HepG2 (cell line): ENCODE data around the gene FAM53B. TPM values are rescaled to one million over a fixed set of nuclear protein-coding genes. Genes with fewer than 3 reads are reported as not detected.

Experiments used
- BCLAF1 ChIP-seq: fragments of 450-650 bp; IDR thresholded peaks from 2 replicates; pipeline ENCODE4 v1.6.1; 2017; ENCODE audit warnings: mild to moderate bottlenecking
- ZNF12 ChIP-seq: sonication (generic); formaldehyde crosslinking; IDR thresholded peaks from 2 replicates; pipeline ENCODE4 v1.5.0; 2020; ENCODE audit warnings: missing genetic modification reagents
- ZNF136 ChIP-seq: sonication (generic); formaldehyde crosslinking; IDR thresholded peaks from 2 replicates; pipeline ENCODE4 v1.8.1; 2022; ENCODE audit warnings: low read depth, mild to moderate bottlenecking, moderate library complexity, missing genetic modification reagents
- ZNF143 ChIP-seq: sonication (generic); formaldehyde crosslinking; IDR thresholded peaks from 2 replicates; pipeline ENCODE4 v1.4.0; 2020; ENCODE audit warnings: missing genetic modification reagents
- polyA plus RNA-seq, 8 experiments: library from polyadenylated mRNA; depleted of rRNA in 3 of 8; stranded (reverse) in 7 of 8; unstranded in 1 of 8; fragments of >200 nt; fragmentation: Illumina TruSeq in 4 of 8; extraction: Trizol in 4 of 8; gene quantifications; 2 replicates each; pipeline versions ENCODE4 v1.2.1 to v1.2.3, GENCODE V29; 2011 to 2016; ENCODE audit warnings: low read depth in 4 of 8, missing spikeins in 1 of 8, mixed read lengths in 1 of 8; ENCODE audit not compliant: insufficient read depth in 1 of 8
- total RNA-seq, 5 experiments: library from RNA; depleted of rRNA; stranded (reverse); fragments of >200 nt; fragmentation: Illumina TruSeq; extraction: Trizol; gene quantifications; 2 replicates each; pipeline ENCODE4 v1.2.3, GENCODE V29; 2016; ENCODE audit warnings: low read depth in 1 of 5
- TF ChIP-seq, protein P1 (sequence below): sonication (generic); formaldehyde crosslinking; IDR thresholded peaks from 2 replicates; pipeline ENCODE4 v1.4.0; 2020; ENCODE audit warnings: missing genetic modification reagents, borderline replicate concordance
- TF ChIP-seq, protein P2 (sequence below): sonication (generic); formaldehyde crosslinking; IDR thresholded peaks from 2 replicates; pipeline ENCODE4 v1.4.0; 2020; ENCODE audit warnings: low read depth, missing genetic modification reagents
- TF ChIP-seq, protein P3 (sequence below): IDR thresholded peaks from 2 replicates; pipeline ENCODE4 v1.4.0; 2020; ENCODE audit warnings: mild to moderate bottlenecking, missing genetic modification reagents
- TF ChIP-seq, protein P4 (sequence below): IDR thresholded peaks from 2 replicates; pipeline ENCODE4 v1.6.1; 2016; ENCODE audit warnings: missing compliant biosample characterization, missing genetic modification reagents, borderline replicate concordance

FAM53B gene
- total and polyA plus RNA-seq, 2 of the 13 experiments (the other 11 are each of a cell fraction or from before 2014, with no cell fraction given), result 6.4 to 19.3 TPM

DNA sequence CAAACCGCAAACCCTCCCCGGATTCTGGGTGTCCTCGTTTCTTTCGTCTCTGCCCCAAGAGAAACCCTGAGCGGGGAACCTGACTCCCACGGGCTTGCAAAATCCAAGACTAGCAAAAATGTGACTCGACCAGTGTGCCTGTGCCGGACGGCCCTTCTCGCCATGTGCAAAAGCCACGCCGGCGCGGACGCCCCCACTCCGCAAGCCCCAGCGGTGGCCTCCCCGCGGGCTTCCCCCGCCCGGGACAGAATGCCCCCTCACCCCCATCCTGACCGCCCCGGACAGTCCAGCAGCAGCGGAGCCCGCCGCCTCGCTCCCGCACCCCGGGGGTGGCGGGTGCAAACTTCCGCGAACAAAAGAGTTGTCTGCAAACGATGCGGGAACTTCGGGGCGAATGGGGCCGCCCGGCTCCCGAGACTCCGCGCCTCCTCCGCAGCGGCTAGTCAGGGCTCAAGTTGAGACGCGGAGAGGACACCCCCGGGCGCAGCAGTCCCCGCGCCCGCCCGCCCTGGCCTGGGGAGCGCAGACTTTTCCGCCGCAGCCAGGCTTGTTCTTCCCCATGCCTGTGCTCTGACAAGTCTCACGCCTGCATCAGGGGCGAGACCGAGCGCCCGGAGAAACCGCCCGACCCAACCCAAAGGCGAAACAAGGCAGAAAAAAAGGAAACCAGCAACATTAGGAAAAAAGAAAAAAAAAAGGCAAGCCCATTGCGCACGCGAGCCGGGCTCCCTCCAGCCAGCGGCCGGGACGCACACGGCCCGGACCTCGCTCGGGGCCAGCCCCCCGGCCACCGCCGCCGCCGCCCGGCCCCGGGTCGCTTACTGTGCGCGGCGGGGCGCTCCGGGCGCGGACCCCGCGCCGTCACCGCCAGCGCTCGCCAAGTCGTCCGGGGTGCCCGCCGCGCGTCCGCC lies 732 bp downstream of the FAM53B start (continued):
- TF ChIP-seq, protein P1, sequence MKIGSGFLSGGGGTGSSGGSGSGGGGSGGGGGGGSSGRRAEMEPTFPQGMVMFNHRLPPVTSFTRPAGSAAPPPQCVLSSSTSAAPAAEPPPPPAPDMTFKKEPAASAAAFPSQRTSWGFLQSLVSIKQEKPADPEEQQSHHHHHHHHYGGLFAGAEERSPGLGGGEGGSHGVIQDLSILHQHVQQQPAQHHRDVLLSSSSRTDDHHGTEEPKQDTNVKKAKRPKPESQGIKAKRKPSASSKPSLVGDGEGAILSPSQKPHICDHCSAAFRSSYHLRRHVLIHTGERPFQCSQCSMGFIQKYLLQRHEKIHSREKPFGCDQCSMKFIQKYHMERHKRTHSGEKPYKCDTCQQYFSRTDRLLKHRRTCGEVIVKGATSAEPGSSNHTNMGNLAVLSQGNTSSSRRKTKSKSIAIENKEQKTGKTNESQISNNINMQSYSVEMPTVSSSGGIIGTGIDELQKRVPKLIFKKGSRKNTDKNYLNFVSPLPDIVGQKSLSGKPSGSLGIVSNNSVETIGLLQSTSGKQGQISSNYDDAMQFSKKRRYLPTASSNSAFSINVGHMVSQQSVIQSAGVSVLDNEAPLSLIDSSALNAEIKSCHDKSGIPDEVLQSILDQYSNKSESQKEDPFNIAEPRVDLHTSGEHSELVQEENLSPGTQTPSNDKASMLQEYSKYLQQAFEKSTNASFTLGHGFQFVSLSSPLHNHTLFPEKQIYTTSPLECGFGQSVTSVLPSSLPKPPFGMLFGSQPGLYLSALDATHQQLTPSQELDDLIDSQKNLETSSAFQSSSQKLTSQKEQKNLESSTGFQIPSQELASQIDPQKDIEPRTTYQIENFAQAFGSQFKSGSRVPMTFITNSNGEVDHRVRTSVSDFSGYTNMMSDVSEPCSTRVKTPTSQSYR (CRISPR knock-in tag), result no peak
- TF ChIP-seq ZNF12 (CRISPR knock-in tag) (no peak), ZNF143 (CRISPR knock-in tag) (no peak), ZNF136 (no peak), BCLAF1 (no peak)
- TF ChIP-seq, protein P2, sequence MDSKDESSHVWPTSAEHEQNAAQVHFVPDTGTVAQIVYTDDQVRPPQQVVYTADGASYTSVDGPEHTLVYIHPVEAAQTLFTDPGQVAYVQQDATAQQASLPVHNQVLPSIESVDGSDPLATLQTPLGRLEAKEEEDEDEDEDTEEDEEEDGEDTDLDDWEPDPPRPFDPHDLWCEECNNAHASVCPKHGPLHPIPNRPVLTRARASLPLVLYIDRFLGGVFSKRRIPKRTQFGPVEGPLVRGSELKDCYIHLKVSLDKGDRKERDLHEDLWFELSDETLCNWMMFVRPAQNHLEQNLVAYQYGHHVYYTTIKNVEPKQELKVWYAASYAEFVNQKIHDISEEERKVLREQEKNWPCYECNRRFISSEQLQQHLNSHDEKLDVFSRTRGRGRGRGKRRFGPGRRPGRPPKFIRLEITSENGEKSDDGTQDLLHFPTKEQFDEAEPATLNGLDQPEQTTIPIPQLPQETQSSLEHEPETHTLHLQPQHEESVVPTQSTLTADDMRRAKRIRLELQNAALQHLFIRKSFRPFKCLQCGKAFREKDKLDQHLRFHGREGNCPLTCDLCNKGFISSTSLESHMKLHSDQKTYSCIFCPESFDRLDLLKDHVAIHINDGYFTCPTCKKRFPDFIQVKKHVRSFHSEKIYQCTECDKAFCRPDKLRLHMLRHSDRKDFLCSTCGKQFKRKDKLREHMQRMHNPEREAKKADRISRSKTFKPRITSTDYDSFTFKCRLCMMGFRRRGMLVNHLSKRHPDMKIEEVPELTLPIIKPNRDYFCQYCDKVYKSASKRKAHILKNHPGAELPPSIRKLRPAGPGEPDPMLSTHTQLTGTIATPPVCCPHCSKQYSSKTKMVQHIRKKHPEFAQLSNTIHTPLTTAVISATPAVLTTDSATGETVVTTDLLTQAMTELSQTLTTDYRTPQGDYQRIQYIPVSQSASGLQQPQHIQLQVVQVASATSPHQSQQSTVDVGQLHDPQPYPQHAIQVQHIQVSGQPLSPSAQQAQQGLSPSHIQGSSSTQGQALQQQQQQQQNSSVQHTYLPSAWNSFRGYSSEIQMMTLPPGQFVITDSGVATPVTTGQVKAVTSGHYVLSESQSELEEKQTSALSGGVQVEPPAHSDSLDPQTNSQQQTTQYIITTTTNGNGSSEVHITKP (CRISPR knock-in tag), result 0 out of 2 replicates have a peak, but pooled peaks have one; percentile 14
- TF ChIP-seq, protein P3, sequence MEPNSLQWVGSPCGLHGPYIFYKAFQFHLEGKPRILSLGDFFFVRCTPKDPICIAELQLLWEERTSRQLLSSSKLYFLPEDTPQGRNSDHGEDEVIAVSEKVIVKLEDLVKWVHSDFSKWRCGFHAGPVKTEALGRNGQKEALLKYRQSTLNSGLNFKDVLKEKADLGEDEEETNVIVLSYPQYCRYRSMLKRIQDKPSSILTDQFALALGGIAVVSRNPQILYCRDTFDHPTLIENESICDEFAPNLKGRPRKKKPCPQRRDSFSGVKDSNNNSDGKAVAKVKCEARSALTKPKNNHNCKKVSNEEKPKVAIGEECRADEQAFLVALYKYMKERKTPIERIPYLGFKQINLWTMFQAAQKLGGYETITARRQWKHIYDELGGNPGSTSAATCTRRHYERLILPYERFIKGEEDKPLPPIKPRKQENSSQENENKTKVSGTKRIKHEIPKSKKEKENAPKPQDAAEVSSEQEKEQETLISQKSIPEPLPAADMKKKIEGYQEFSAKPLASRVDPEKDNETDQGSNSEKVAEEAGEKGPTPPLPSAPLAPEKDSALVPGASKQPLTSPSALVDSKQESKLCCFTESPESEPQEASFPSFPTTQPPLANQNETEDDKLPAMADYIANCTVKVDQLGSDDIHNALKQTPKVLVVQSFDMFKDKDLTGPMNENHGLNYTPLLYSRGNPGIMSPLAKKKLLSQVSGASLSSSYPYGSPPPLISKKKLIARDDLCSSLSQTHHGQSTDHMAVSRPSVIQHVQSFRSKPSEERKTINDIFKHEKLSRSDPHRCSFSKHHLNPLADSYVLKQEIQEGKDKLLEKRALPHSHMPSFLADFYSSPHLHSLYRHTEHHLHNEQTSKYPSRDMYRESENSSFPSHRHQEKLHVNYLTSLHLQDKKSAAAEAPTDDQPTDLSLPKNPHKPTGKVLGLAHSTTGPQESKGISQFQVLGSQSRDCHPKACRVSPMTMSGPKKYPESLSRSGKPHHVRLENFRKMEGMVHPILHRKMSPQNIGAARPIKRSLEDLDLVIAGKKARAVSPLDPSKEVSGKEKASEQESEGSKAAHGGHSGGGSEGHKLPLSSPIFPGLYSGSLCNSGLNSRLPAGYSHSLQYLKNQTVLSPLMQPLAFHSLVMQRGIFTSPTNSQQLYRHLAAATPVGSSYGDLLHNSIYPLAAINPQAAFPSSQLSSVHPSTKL (CRISPR knock-in tag), result no peak
- TF ChIP-seq, protein P4, sequence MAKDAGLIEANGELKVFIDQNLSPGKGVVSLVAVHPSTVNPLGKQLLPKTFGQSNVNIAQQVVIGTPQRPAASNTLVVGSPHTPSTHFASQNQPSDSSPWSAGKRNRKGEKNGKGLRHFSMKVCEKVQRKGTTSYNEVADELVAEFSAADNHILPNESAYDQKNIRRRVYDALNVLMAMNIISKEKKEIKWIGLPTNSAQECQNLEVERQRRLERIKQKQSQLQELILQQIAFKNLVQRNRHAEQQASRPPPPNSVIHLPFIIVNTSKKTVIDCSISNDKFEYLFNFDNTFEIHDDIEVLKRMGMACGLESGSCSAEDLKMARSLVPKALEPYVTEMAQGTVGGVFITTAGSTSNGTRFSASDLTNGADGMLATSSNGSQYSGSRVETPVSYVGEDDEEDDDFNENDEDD (CRISPR knock-in tag), result no peak
